Measurements from ENCODE around the gene VAT1L.

Gene VAT1L

GRCh38 chr16:77951788-77952187, 163.4 kb downstream of the VAT1L start:
- no peak overlapping the region for H2BK120ac ChIP-seq (ENCODE audit: low read depth, low read length)
- H3K9me3 ChIP-seq (ENCODE audit: control insufficient read depth, low read length): no peaks in the 10 kb centered on the region
- H3K27me3 ChIP-seq (ENCODE audit: control insufficient read depth in 1 of 2, insufficient read depth in 1 of 2, low read length in 2 of 2): no peaks in the 10 kb centered on the region
- H2AFZ ChIP-seq (ENCODE audit: low read depth, low read length): no peak overlapping the region
- no peak for DNase-seq
- H3K9ac ChIP-seq (ENCODE audit: low read length): no peak overlapping the region
- no peak overlapping the region for H4K91ac ChIP-seq (ENCODE audit: low read length)
- no peaks in the 10 kb centered on the region for H3K79me1 ChIP-seq (replicated peaks; ENCODE audit: low read length, poor library complexity, severe bottlenecking)
- no peak overlapping the region for H4K8ac ChIP-seq (ENCODE audit: low read length)
- H3K18ac ChIP-seq (ENCODE audit: low read depth in 1 of 2, low read length in 2 of 2): no peak overlapping the region
- no peak overlapping the region for H3K4me2 ChIP-seq (ENCODE audit: low read length, poor library complexity, severe bottlenecking)
- no peak overlapping the region for H2BK15ac ChIP-seq (ENCODE audit: low read depth, poor library complexity, severe bottlenecking)
- H3K14ac ChIP-seq (ENCODE audit: low read length in 2 of 2): no peak overlapping the region
- H3K4ac ChIP-seq (ENCODE audit: low read depth in 1 of 2, low read length in 2 of 2): no peak overlapping the region
- no peak overlapping the region for H2BK5ac ChIP-seq (ENCODE audit: low read depth, low read length, poor library complexity, severe bottlenecking)
- H3K27ac ChIP-seq (ENCODE audit: low read length, poor library complexity, severe bottlenecking): no peak overlapping the region
- H3K36me3 ChIP-seq (ENCODE audit: control insufficient read depth in 1 of 2, insufficient read depth in 2 of 2, low read depth in 1 of 2, low read length in 2 of 2): no peaks in the 10 kb centered on the region
- no peaks in the 10 kb centered on the region for H3K4me1 ChIP-seq (ENCODE audit: control insufficient read depth, insufficient read depth, low read depth, low read length)
- WGBS: 42% methylated on average over 2 of the region's 2 CpGs
- H3K23ac ChIP-seq (ENCODE audit: low read length in 2 of 2): no peak overlapping the region
- H2BK12ac ChIP-seq (ENCODE audit: low read length in 2 of 2): no peak overlapping the region
- no peak overlapping the region for H3K4me3 ChIP-seq (ENCODE audit: insufficient read depth in 1 of 2, low read depth in 1 of 2, low read length in 2 of 2)
- no peak overlapping the region for H2AK5ac ChIP-seq (ENCODE audit: low read length, severe bottlenecking)

GRCh38 chr16:77955127-77955526, 166.8 kb downstream of the VAT1L start:
- H3K9me3 ChIP-seq (ENCODE audit: control insufficient read depth, low read length): no peaks in the 10 kb centered on the region
- H3K9ac ChIP-seq (ENCODE audit: low read length): no peak overlapping the region
- no peaks in the 10 kb centered on the region for H3K36me3 ChIP-seq (ENCODE audit: control insufficient read depth in 1 of 2, insufficient read depth in 2 of 2, low read depth in 1 of 2, low read length in 2 of 2)
- no peak overlapping the region for H2BK5ac ChIP-seq (ENCODE audit: low read depth, low read length, poor library complexity, severe bottlenecking)
- H3K79me1 ChIP-seq (replicated peaks; ENCODE audit: low read length, poor library complexity, severe bottlenecking): no peaks in the 10 kb centered on the region
- H4K91ac ChIP-seq (ENCODE audit: low read length): no peak overlapping the region
- 83% methylated on average over 7 of the region's 8 CpGs for WGBS
- no peak overlapping the region for H2BK15ac ChIP-seq (ENCODE audit: low read depth, poor library complexity, severe bottlenecking)
- no peak overlapping the region for H4K8ac ChIP-seq (ENCODE audit: low read length)
- no peak overlapping the region for H3K23ac ChIP-seq (ENCODE audit: low read length in 2 of 2)
- no peak overlapping the region for H3K14ac ChIP-seq (ENCODE audit: low read length in 2 of 2)
- no peak overlapping the region for H2AK5ac ChIP-seq (ENCODE audit: low read length, severe bottlenecking)
- no peak overlapping the region for H3K18ac ChIP-seq (ENCODE audit: low read depth in 1 of 2, low read length in 2 of 2)
- DNase-seq: no peak
- H3K4me1 ChIP-seq (ENCODE audit: control insufficient read depth, insufficient read depth, low read depth, low read length): no peaks in the 10 kb centered on the region
- no peak overlapping the region for H2AFZ ChIP-seq (ENCODE audit: low read depth, low read length)
- no peaks in the 10 kb centered on the region for H3K27me3 ChIP-seq (ENCODE audit: control insufficient read depth in 1 of 2, insufficient read depth in 1 of 2, low read length in 2 of 2)
- no peak overlapping the region for H3K27ac ChIP-seq (ENCODE audit: low read length, poor library complexity, severe bottlenecking)
- no peak overlapping the region for H2BK12ac ChIP-seq (ENCODE audit: low read length in 2 of 2)
- no peak overlapping the region for H2BK120ac ChIP-seq (ENCODE audit: low read depth, low read length)
- H3K4me2 ChIP-seq (ENCODE audit: low read length, poor library complexity, severe bottlenecking): no peak overlapping the region
- no peak overlapping the region for H3K4ac ChIP-seq (ENCODE audit: low read depth in 1 of 2, low read length in 2 of 2)
- H3K4me3 ChIP-seq (ENCODE audit: insufficient read depth in 1 of 2, low read depth in 1 of 2, low read length in 2 of 2): no peak overlapping the region

- no peak overlapping the region for H3K23ac ChIP-seq (ENCODE audit: low read length in 2 of 2)
- WGBS: 93% methylated on average over 4 of the region's 4 CpGs
Observed at GRCh38 chr16:77956231-77956630, 167.9 kb downstream of the VAT1L start.

GRCh38 chr16:77960766-77961165, 172.4 kb downstream of the VAT1L start:
- no peak overlapping the region for H3K9ac ChIP-seq (ENCODE audit: low read length)
- WGBS: 82% methylated on average over 5 of the region's 5 CpGs
- no peak for DNase-seq

More at GRCh38 chr16:77956231-77956630, 167.9 kb downstream of the VAT1L start:
- H2AFZ ChIP-seq (ENCODE audit: low read depth, low read length): no peak overlapping the region
- H3K18ac ChIP-seq (ENCODE audit: low read depth in 1 of 2, low read length in 2 of 2): no peak overlapping the region
- no peak overlapping the region for H3K4me3 ChIP-seq (ENCODE audit: insufficient read depth in 1 of 2, low read depth in 1 of 2, low read length in 2 of 2)
- no peak overlapping the region for H4K8ac ChIP-seq (ENCODE audit: low read length)
- H4K91ac ChIP-seq (ENCODE audit: low read length): no peak overlapping the region
- H3K4me1 ChIP-seq (ENCODE audit: control insufficient read depth, insufficient read depth, low read depth, low read length): no peaks in the 10 kb centered on the region
- no peak for DNase-seq
- no peak overlapping the region for H2BK15ac ChIP-seq (ENCODE audit: low read depth, poor library complexity, severe bottlenecking)
- H3K79me1 ChIP-seq (replicated peaks; ENCODE audit: low read length, poor library complexity, severe bottlenecking): no peaks in the 10 kb centered on the region
- H3K14ac ChIP-seq (ENCODE audit: low read length in 2 of 2): no peak overlapping the region
- H3K9me3 ChIP-seq (ENCODE audit: control insufficient read depth, low read length): no peaks in the 10 kb centered on the region
- no peak overlapping the region for H2BK120ac ChIP-seq (ENCODE audit: low read depth, low read length)
- no peaks in the 10 kb centered on the region for H3K36me3 ChIP-seq (ENCODE audit: control insufficient read depth in 1 of 2, insufficient read depth in 2 of 2, low read depth in 1 of 2, low read length in 2 of 2)
- no peak overlapping the region for H2AK5ac ChIP-seq (ENCODE audit: low read length, severe bottlenecking)
- no peak overlapping the region for H2BK5ac ChIP-seq (ENCODE audit: low read depth, low read length, poor library complexity, severe bottlenecking)
- no peak overlapping the region for H3K9ac ChIP-seq (ENCODE audit: low read length)
- no peak overlapping the region for H3K27ac ChIP-seq (ENCODE audit: low read length, poor library complexity, severe bottlenecking)
- H3K4me2 ChIP-seq (ENCODE audit: low read length, poor library complexity, severe bottlenecking): no peak overlapping the region
- no peak overlapping the region for H3K4ac ChIP-seq (ENCODE audit: low read depth in 1 of 2, low read length in 2 of 2)
- H3K27me3 ChIP-seq (ENCODE audit: control insufficient read depth in 1 of 2, insufficient read depth in 1 of 2, low read length in 2 of 2): no peaks in the 10 kb centered on the region
- peak overlapping the region in 1 of 2 experiments; percentile 38 for H2BK12ac ChIP-seq (ENCODE audit: low read length in 2 of 2)

More at GRCh38 chr16:77960766-77961165, 172.4 kb downstream of the VAT1L start:
- no peak overlapping the region for H3K4me2 ChIP-seq (ENCODE audit: low read length, poor library complexity, severe bottlenecking)
- no peak overlapping the region for H3K4ac ChIP-seq (ENCODE audit: low read depth in 1 of 2, low read length in 2 of 2)
- no peak overlapping the region for H3K18ac ChIP-seq (ENCODE audit: low read depth in 1 of 2, low read length in 2 of 2)
- no peak overlapping the region for H4K91ac ChIP-seq (ENCODE audit: low read length)
- no peaks in the 10 kb centered on the region for H3K79me1 ChIP-seq (replicated peaks; ENCODE audit: low read length, poor library complexity, severe bottlenecking)
- H3K27ac ChIP-seq (ENCODE audit: low read length, poor library complexity, severe bottlenecking): no peak overlapping the region
- H3K36me3 ChIP-seq (ENCODE audit: control insufficient read depth in 1 of 2, insufficient read depth in 2 of 2, low read depth in 1 of 2, low read length in 2 of 2): no peaks in the 10 kb centered on the region
- no peak overlapping the region for H4K8ac ChIP-seq (ENCODE audit: low read length)
- H2BK12ac ChIP-seq (ENCODE audit: low read length in 2 of 2): no peak overlapping the region
- no peak overlapping the region for H2AK5ac ChIP-seq (ENCODE audit: low read length, severe bottlenecking)
- no peak overlapping the region for H3K14ac ChIP-seq (ENCODE audit: low read length in 2 of 2)
- H3K27me3 ChIP-seq (ENCODE audit: control insufficient read depth in 1 of 2, insufficient read depth in 1 of 2, low read length in 2 of 2): peaks cover 0 to 13% of the 10 kb centered on the region in 2 experiments
- H3K4me1 ChIP-seq (ENCODE audit: control insufficient read depth, insufficient read depth, low read depth, low read length): no peaks in the 10 kb centered on the region
- H2BK120ac ChIP-seq (ENCODE audit: low read depth, low read length): no peak overlapping the region
- no peak overlapping the region for H2AFZ ChIP-seq (ENCODE audit: low read depth, low read length)
- no peak overlapping the region for H3K23ac ChIP-seq (ENCODE audit: low read length in 2 of 2)
- H2BK15ac ChIP-seq (ENCODE audit: low read depth, poor library complexity, severe bottlenecking): no peak overlapping the region
- H3K9me3 ChIP-seq (ENCODE audit: control insufficient read depth, low read length): no peaks in the 10 kb centered on the region
- no peak overlapping the region for H3K4me3 ChIP-seq (ENCODE audit: insufficient read depth in 1 of 2, low read depth in 1 of 2, low read length in 2 of 2)
- no peak overlapping the region for H2BK5ac ChIP-seq (ENCODE audit: low read depth, low read length, poor library complexity, severe bottlenecking)

Data from mesenchymal stem cell (in vitro differentiated cells and primary cell).